Effector CD8-positive, alpha-beta T cell (primary cell): ENCODE results near the gene KSR2.
"Not testable (repeated sequence)": the region's sequence is repeated elsewhere in the genome, so short reads cannot be mapped to it uniquely, and the experiment has no call there.

Experiments used
- DNase-seq: peaks from one replicate; lab custom pipeline; 2025; lab: John Stamatoyannopoulos, UW

Gene KSR2

GRCh38 chr12:117891265-117891664 lies 77.5 kb downstream of the KSR2 start:
- not testable (repeated sequence) for DNase-seq

GRCh38 chr12:117890644-117891043 lies 78.1 kb downstream of the KSR2 start:
- no peak for DNase-seq

- DNase-seq, result no peak
Observed at GRCh38 chr12:117890137-117890536, 78.7 kb downstream of the KSR2 start.

GRCh38 chr12:117889098-117889497 lies 79.7 kb downstream of the KSR2 start:
- no peak for DNase-seq

GRCh38 chr12:117885211-117885610 lies 83.6 kb downstream of the KSR2 start:
- no peak for DNase-seq

- DNase-seq, result no peak
Observed at GRCh38 chr12:117884161-117884560, 84.6 kb downstream of the KSR2 start.

GRCh38 chr12:117882603-117883184 lies 86.1 kb downstream of the KSR2 start:
- DNase-seq, result no peak

- no peak for DNase-seq
Observed at GRCh38 chr12:117882181-117882580, 86.6 kb downstream of the KSR2 start.

GRCh38 chr12:117881517-117881916 lies 87.3 kb downstream of the KSR2 start:
- DNase-seq, result no peak

GRCh38 chr12:117878605-117879004 lies 90.2 kb downstream of the KSR2 start:
- no peak for DNase-seq

GRCh38 chr12:117876436-117876816 lies 92.4 kb downstream of the KSR2 start:
- no peak for DNase-seq

GRCh38 chr12:117875744-117876435 lies 92.9 kb downstream of the KSR2 start:
- DNase-seq, result no peak

GRCh38 chr12:117874842-117875434 lies 93.9 kb downstream of the KSR2 start:
- no peak for DNase-seq

GRCh38 chr12:117874198-117874597 lies 94.6 kb downstream of the KSR2 start:
- DNase-seq, result not testable (repeated sequence)

GRCh38 chr12:117872546-117873169 lies 96.1 kb downstream of the KSR2 start:
- no peak for DNase-seq

GRCh38 chr12:117869551-117869950 lies 99.2 kb downstream of the KSR2 start:
- no peak for DNase-seq

GRCh38 chr12:117867348-117867747 lies 101.4 kb downstream of the KSR2 start:
- DNase-seq, result no peak

GRCh38 chr12:117865505-117865904 lies 103.3 kb downstream of the KSR2 start:
- no peak for DNase-seq

GRCh38 chr12:117863002-117863709 lies 105.6 kb downstream of the KSR2 start:
- DNase-seq, result no peak

GRCh38 chr12:117861691-117862090 lies 107.1 kb downstream of the KSR2 start:
- DNase-seq, result no peak

GRCh38 chr12:117860787-117861290 lies 108.0 kb downstream of the KSR2 start:
- not testable (repeated sequence) for DNase-seq

GRCh38 chr12:117860111-117860510 lies 108.7 kb downstream of the KSR2 start:
- DNase-seq, result no peak
